Measurements from ENCODE around the gene PFDN2. TPM values are rescaled to one million over a fixed set of nuclear protein-coding genes. Genes with fewer than 3 reads are reported as not detected.

PFDN2 gene
- polyA plus RNA-seq, 1 of the 3 experiments (the other 2 are of a cell fraction): 445 TPM

DNA sequence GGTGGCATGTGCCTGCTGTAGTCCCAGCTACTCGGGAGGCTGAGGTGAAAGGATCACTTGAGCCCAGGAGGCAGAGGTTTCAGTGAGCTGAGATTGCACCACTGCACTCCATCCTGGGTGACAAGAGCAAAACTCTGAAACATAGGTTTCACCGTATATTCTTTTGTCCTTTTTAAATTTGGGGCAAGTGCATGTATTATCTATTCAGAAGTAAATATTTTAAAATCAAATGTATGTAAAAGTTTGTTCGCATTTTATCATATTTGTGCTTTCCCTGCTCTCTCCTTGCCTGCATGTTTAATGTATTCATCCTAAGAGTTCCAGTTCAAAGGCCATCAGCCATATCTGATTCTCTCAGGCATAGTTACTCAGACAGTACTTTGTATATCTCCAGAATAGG, 28.0 kb upstream of the PFDN2 start (continued):
- TF ChIP-seq FOXJ3 (CRISPR knock-in tag; IDR thresholded peaks at IDR 0.05) (no peak), GABPA (IDR thresholded peaks at IDR 0.05; ENCODE audit: low read depth) (no peak)
- TF ChIP-seq, protein P1, sequence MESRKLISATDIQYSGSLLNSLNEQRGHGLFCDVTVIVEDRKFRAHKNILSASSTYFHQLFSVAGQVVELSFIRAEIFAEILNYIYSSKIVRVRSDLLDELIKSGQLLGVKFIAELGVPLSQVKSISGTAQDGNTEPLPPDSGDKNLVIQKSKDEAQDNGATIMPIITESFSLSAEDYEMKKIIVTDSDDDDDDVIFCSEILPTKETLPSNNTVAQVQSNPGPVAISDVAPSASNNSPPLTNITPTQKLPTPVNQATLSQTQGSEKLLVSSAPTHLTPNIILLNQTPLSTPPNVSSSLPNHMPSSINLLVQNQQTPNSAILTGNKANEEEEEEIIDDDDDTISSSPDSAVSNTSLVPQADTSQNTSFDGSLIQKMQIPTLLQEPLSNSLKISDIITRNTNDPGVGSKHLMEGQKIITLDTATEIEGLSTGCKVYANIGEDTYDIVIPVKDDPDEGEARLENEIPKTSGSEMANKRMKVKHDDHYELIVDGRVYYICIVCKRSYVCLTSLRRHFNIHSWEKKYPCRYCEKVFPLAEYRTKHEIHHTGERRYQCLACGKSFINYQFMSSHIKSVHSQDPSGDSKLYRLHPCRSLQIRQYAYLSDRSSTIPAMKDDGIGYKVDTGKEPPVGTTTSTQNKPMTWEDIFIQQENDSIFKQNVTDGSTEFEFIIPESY (IDR thresholded peaks at IDR 0.05; ENCODE audit: borderline replicate concordance, low read depth): no peak

DNA sequence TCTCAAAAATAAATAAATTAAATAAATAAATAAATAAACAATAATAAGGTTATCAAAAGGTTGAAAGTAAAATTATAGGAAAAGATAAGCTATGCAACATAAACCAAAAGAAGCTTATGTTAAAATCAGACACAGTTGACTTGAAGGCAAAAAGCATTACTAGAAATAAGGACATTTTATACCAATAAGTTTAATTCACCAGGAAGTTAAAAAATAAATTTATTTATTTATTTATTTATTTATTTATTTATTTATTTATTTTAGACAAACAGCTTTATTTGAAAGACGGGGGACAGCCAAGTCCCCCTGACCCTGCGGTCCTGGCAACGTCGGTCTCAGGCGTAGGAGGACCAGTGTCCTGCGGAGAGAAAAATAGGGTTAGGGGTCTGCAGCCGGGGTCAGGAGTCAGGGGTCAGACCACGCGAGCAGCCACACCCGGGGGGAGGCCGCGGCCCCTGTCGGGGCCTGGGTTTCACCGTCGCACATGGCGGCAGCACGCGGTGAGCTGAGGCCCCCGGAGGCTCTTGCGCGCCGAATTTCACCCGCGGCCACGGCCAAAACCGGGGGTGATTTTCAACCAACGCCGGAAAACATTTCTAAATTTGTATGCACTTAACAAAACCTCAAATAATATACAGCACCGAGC, 23.0 kb upstream of the PFDN2 start:
- no peak for DNase-seq
- peaks cover 9% of the 10 kb centered on the region for H3F3A ChIP-seq (replicated peaks; ENCODE audit: insufficient read depth)
- no peaks in the 10 kb centered on the region for H3K36me3 ChIP-seq (replicated peaks in 1 of 2; ENCODE audit: control insufficient read depth in 1 of 2, insufficient read depth in 2 of 2, low read length in 1 of 2)
- H3K9me2 ChIP-seq: no peaks in the 10 kb centered on the region
- H2AFZ ChIP-seq (ENCODE audit: low read depth): no peak overlapping the region
- no peak overlapping the region for H3K4me2 ChIP-seq
- H3K27me3 ChIP-seq (ENCODE audit: insufficient read depth): no peaks in the 10 kb centered on the region
- H4K20me1 ChIP-seq (ENCODE audit: insufficient read depth): no peaks in the 10 kb centered on the region
- H3K4me3 ChIP-seq (ENCODE audit: low read depth in 2 of 2, low read length in 1 of 2): no peak overlapping the region
- no peaks in the 10 kb centered on the region for H3K79me2 ChIP-seq (ENCODE audit: insufficient read depth)
- ChIA-PET CTCF (interaction anchor here (0.9 to 1.3 kb wide), 6 partner anchors 11 to 53 kb away, joined by 3 to 5 read pairs (median 4); partner anchors contain the start of genes PPOX and UFC1), POLR2A (interaction anchor here (0.8 kb wide), 1 partner anchor 19 kb away, joined by 5 read pairs; no protein-coding TSS in a partner anchor)
- no peak for TF ChIP-seq RFX5 (IDR thresholded peaks at IDR 0.05; ENCODE audit: low read length)
- no peak for TF ChIP-seq SIN3A (IDR thresholded peaks at IDR 0.05; ENCODE audit: borderline replicate concordance, low read depth, low read length)
- TF ChIP-seq, protein P2, sequence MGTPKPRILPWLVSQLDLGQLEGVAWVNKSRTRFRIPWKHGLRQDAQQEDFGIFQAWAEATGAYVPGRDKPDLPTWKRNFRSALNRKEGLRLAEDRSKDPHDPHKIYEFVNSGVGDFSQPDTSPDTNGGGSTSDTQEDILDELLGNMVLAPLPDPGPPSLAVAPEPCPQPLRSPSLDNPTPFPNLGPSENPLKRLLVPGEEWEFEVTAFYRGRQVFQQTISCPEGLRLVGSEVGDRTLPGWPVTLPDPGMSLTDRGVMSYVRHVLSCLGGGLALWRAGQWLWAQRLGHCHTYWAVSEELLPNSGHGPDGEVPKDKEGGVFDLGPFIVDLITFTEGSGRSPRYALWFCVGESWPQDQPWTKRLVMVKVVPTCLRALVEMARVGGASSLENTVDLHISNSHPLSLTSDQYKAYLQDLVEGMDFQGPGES (IDR thresholded peaks at IDR 0.05; ENCODE audit: low read depth, low read length): no peak
- no peak for TF ChIP-seq CHD2 (IDR thresholded peaks at IDR 0.05; ENCODE audit: low read length, partially characterized antibody)
- no peak for TF ChIP-seq MEF2A (IDR thresholded peaks at IDR 0.05; ENCODE audit: borderline replicate concordance, low read depth)
- no peak for TF ChIP-seq GATA2 (CRISPR knock-in tag; IDR thresholded peaks at IDR 0.05)
- TF ChIP-seq TCF12 (IDR thresholded peaks at IDR 0.05): no peak
- TF ChIP-seq NFIC (IDR thresholded peaks at IDR 0.05; ENCODE audit: borderline replicate concordance): no peak
- TF ChIP-seq, protein P3, sequence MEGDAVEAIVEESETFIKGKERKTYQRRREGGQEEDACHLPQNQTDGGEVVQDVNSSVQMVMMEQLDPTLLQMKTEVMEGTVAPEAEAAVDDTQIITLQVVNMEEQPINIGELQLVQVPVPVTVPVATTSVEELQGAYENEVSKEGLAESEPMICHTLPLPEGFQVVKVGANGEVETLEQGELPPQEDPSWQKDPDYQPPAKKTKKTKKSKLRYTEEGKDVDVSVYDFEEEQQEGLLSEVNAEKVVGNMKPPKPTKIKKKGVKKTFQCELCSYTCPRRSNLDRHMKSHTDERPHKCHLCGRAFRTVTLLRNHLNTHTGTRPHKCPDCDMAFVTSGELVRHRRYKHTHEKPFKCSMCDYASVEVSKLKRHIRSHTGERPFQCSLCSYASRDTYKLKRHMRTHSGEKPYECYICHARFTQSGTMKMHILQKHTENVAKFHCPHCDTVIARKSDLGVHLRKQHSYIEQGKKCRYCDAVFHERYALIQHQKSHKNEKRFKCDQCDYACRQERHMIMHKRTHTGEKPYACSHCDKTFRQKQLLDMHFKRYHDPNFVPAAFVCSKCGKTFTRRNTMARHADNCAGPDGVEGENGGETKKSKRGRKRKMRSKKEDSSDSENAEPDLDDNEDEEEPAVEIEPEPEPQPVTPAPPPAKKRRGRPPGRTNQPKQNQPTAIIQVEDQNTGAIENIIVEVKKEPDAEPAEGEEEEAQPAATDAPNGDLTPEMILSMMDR (IDR thresholded peaks at IDR 0.05): no peak
- no peak for TF ChIP-seq RCOR1 (IDR thresholded peaks at IDR 0.05; ENCODE audit: low read length)
- TF ChIP-seq, protein P4, sequence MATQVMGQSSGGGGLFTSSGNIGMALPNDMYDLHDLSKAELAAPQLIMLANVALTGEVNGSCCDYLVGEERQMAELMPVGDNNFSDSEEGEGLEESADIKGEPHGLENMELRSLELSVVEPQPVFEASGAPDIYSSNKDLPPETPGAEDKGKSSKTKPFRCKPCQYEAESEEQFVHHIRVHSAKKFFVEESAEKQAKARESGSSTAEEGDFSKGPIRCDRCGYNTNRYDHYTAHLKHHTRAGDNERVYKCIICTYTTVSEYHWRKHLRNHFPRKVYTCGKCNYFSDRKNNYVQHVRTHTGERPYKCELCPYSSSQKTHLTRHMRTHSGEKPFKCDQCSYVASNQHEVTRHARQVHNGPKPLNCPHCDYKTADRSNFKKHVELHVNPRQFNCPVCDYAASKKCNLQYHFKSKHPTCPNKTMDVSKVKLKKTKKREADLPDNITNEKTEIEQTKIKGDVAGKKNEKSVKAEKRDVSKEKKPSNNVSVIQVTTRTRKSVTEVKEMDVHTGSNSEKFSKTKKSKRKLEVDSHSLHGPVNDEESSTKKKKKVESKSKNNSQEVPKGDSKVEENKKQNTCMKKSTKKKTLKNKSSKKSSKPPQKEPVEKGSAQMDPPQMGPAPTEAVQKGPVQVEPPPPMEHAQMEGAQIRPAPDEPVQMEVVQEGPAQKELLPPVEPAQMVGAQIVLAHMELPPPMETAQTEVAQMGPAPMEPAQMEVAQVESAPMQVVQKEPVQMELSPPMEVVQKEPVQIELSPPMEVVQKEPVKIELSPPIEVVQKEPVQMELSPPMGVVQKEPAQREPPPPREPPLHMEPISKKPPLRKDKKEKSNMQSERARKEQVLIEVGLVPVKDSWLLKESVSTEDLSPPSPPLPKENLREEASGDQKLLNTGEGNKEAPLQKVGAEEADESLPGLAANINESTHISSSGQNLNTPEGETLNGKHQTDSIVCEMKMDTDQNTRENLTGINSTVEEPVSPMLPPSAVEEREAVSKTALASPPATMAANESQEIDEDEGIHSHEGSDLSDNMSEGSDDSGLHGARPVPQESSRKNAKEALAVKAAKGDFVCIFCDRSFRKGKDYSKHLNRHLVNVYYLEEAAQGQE (IDR thresholded peaks at IDR 0.05; ENCODE audit: low read depth, low read length): no peak
- TF ChIP-seq RXRA (IDR thresholded peaks at IDR 0.05; ENCODE audit: borderline replicate concordance, low read depth): no peak
- H3K9me3 ChIP-seq: no peaks in the 10 kb centered on the region
- 97% methylated on average over 19 of the region's 29 CpGs for WGBS (ENCODE audit: low lambda C conversion rate)
- H3K4me1 ChIP-seq (ENCODE audit: control insufficient read depth in 1 of 2, insufficient read depth in 2 of 2, low read depth in 1 of 2, low read length in 1 of 2): no peaks in the 10 kb centered on the region
- H3K27ac ChIP-seq (ENCODE audit: low read depth in 2 of 2, low read length in 1 of 2): no peak overlapping the region
- no peak overlapping the region for H3K9ac ChIP-seq
